ENCODE results near the gene CYP4F22.

CYP4F22 gene

DNA sequence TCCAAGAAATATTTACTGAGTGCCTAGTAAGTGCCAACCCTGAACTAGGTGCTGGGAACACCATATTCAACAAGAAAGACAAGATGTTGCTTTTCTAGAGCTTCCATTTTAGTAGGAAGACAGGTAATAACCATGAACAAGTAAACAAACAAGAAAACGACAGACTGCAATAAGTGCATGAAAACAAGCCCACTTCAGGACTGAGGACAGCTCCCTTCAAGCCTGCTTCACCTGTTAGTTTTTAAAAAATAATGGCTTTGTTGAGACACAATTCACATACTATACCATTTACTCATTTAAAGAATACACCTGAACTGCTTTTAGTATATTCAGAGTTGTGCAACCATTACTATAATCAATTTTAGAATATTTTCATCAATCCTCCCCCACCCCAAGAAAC is 30.4 kb downstream of the CYP4F22 start:
- DNase-seq, result no peak

DNA sequence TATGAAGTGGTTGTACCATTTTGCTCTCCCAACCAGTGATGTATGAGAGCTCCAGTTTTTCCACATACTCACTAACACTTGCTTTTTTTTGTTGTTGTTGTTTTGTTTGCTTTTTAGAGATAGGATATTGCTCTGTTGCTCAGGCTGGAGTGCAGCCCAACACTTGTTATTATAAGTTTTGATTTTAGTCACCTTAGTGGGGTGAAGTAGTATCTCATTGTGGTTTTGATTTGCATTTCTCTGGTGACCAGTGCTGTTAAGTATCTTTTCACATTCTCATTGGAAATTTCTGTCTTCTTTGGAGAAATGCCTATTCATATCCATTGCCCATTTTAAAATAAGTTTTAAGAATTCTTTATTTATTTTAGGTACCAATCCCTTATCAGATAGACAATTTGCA is 31.3 kb downstream of the CYP4F22 start:
- no peak for DNase-seq

DNA sequence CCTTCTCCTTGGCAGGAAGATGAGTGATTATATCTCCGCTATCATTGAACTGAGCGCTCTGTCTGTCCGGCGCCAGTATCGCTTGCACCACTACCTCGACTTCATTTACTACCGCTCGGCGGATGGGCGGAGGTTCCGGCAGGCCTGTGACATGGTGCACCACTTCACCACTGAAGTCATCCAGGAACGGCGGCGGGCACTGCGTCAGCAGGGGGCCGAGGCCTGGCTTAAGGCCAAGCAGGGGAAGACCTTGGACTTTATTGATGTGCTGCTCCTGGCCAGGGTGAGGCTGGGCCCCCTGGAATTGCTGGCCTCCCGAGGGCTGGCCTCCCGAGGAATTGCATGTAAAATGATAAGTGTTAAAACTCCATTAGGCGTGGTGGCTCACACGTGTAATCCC is 32.1 kb downstream of the CYP4F22 start:
- no peak for DNase-seq

DNA sequence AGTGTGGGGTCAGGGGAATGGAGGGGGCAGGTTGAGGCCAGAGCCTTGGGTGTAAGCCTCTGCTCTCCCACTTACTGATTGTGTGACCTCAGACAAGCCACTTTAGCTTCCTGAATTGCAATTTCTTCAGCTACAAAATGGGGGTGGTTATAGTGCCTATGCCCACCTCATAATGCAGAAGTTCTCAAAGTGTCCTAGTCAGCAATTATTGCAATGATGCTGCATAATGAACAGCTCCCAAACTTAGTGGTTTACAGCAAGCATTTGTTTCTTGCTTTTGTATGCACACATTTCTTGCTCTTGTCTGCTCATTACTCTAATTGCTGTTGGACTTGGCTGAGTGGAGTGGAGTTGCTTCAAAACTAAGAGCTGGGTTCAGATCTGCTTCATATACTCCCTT is 36.0 kb downstream of the CYP4F22 start:
- no peak for DNase-seq

DNA sequence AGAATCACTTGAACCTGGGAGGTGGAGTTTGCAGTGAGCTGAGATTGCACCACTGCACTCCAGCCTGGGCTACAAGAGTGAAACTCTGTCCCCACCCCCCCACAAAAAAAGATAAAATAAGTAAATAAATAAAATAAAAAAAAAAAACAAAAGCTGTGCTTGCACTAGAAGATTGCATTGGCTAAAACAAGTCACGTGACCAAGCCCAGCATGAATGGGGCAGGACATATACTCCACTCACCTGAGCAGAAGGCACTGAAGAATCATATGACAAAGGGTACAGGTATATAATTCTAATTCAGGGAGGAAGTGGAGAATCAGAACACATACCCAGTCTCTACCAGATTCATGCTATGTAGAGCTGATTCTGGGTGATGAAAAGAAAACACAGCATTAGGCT is 36.6 kb downstream of the CYP4F22 start:
- no peak for DNase-seq

DNA sequence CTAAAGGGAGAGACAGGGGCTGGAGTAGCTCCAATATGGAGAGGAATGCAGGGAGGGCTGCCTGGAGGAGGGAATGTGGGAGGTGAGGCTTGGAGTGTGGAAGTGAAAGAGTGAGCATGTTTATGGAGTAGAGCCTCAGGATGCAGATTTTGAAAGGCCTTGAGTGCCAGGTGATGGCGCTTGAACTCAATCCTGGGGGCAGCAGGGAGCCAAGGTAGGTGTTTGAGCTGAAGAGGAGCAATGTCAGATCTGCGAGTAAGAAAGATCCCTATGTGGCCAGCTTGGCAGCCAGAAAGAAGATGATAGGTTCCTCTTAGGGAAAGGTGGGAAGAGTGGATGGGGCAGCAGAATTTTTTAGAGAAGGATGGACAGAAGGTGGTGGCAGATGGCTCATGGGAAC is 40.3 kb downstream of the CYP4F22 start:
- DNase-seq, result no peak

DNA sequence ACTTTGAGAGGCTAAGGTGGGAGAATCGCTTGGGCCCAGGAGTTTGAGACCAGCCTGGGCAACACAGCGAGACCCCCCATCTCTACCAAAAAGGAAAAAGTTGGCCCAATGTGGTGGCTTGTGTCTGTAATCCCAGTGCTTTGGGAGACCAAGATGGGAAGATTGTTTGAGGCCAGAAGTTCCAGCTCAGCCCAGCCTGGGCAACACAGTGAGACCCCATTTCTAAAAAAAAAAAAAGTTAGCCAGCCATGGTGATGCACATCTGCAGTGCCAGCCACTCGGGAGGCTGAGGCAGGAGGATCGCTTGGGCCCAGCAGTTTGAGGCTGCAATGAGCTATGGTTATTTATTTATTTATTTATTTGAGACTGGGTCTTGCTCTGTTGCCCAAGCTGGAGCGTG is 41.3 kb downstream of the CYP4F22 start:
- no peak for DNase-seq

DNA sequence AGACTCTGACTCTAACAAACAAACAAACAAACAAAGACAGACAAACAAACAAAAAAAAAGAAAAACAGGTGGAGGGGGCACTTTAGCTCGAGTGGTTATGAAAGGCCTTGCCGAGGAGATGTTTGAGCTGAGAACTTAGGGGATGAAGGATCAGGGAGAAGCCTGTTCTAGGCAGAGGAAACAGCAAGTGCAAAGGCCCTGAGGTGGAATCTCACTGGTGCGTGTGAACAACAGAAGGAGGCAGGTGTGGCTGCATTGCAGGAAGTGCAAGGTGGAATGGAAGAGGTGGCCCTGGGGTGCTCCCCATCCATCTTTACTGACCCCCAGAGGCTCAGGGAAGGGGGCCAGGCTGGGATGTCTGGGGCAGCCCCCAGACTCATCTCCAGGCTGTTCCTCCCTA is 41.9 kb downstream of the CYP4F22 start:
- no peak for DNase-seq

GRCh38 chr19:15550929-15551292 is 42.6 kb downstream of the CYP4F22 start:
- no peak for DNase-seq

DNA sequence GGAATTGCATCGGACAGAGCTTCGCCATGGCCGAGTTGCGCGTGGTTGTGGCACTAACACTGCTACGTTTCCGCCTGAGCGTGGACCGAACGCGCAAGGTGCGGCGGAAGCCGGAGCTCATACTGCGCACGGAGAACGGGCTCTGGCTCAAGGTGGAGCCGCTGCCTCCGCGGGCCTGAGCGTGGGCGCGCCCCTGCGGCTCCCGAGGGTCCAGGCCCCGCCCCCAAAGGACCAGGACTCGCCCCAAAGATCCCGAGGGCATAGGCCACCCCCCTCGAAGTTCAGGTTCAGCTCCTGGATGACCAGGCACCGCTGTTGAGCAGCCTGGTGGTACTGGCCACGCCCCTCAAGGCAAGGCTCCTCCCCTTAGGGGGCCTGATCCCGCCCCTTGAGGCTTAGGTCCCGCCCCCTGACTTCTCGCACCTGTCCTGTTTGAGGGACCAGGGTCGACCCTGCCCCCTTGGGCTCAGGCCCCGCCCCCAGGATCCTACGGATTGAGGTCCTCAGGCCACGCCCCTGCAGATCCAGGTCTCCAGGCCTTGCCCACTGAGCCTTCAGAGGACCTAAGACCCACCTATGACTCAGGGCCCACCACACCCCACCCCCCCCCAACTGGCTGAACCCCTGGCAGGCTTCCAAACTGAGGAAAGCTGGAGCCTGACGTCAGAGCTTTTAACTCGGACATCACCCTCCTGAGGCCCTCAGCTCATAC is 43.1 kb downstream of the CYP4F22 start:
- no peak for DNase-seq

DNA sequence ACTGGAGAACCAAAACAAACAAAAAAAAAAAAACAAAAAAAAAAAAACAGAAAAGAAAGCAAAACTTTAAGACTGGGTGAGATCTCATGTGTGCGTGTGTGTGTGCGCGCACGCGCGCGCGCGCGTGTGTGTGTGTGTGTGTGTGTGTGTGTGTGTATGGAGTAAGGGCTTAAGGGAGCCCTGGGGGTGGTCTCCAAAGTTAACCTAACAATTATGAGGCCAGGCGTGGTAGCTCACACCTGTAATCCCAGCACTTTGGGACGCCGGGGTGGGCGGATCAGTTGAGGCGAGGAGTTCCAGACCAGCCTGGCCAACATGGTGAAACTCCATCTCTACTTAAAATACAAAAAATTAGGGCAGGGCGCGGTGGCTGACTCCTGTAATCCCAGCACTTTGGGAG is 46.7 kb downstream of the CYP4F22 start:
- no peak for DNase-seq

DNA sequence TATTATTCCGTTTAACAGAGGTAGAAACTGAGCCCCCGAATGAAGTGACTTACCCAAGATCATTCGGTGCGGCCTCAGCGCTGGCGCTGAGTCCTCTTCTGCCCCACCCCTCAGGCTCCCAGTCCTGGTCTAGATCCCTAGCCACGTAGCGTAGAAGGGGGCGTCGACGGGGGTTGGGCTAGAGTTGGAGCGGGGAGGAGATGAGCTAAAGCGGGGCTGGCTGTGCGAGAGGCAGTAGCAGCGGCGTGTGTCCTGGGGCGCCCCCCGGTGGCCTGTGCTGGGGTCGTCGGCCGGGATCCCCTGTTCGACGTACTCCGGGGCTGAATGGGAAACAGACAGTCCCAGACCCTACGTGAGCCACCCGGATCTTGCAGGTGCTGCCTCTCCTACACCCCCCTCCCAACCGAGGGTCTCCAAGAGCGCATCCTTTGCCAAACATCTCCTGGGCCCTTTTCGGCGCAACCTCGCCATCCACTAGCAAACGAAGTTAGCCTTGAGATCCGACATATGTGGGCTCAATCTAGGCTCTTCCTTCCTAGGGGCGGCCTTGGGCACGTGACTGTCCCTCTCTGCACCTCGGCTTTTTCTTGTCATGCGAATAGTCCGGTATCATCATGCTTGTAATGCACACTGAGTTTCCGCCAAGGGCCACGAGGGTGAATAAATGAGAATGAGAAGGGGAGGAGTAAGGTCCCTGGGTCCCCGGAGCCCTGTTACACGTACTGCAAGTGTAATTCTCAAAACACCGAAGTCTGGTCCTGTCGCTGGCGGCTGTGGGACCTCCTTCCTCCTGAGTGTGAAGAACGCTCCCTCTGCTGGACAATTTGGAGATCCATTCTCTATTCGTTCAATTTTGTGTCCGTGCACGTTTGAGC is 47.7 kb downstream of the CYP4F22 start:
- DNase-seq, result peak; percentile 73

- DNase-seq, result no peak
Measured at GRCh38 chr19:15556634-15557181, 48.4 kb downstream of the CYP4F22 start.

- DNase-seq, result no peak
Measured at GRCh38 chr19:15557223-15557622, 48.9 kb downstream of the CYP4F22 start.

GRCh38 chr19:15562145-15562544 is 53.8 kb downstream of the CYP4F22 start:
- no peak for DNase-seq

GRCh38 chr19:15562861-15563260 is 54.5 kb downstream of the CYP4F22 start:
- DNase-seq, result no peak

GRCh38 chr19:15563325-15563794 is 55.0 kb downstream of the CYP4F22 start:
- DNase-seq, result no peak

DNA sequence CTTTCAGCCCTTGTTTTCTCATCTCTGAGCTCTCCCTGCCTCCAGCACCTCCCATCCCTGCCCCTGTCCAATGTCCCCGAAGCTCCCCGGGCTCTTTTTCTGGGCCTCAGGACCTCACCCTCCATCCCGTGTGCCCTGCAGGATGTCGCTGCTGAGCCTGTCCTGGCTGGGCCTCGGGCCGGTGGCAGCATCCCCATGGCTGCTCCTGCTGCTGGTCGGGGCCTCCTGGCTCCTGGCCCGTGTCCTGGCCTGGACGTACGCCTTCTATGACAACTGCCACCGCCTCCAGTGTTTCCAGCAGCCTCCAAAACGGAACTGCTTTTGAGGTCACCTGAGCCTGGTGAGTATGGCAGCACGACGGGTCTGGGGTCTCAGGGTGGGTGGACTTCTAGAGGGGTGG is 55.6 kb downstream of the CYP4F22 start:
- DNase-seq, result no peak

DNA sequence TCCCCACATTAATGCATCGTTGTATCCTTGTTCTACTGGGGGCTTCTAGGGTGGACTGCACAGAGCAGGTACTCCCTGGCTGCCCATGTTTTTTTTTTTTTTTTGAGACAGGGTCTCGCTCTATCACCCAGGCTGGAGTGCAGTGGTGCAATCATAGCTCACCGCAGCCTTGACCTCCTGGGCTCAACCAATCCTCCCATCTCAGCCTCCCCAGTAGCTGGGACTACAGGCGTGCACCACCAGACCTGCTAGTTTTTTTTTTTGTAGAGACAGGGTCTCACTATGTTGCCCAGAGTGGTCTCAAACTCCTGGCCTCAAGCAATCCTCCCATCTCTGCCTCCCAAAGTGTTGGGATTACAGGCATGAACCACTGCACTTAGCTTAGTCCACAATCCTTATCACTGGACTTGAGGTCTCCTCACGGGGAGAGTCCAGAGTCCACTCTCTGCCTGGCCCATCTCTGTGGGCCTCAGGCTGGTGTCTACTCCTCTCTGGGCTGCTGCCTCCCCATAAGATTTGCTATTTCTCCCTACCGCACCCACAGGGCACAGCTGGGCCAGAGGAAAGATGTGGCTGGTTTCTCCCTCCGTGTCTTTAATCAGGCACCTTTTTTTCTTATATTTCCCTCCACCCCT is 56.3 kb downstream of the CYP4F22 start:
- DNase-seq, result no peak

DNA sequence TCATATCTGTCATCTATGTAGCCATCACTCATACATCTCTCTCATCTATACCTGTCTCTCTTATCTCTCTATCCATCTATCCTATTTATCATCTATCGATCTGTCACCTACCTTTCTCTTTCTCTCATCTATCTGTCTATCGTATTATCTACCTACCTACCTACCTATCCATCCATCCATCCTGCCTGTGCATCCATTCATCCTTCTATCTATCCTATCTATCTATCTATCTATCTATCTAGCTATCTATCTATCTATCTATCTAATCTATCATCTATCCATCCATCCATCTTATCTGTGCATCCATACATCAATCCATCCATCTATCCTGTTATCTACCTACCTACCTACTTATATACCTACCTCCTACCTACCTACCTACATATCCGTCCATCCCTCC is 62.1 kb downstream of the CYP4F22 start:
- DNase-seq, result no peak

GRCh38 chr19:15575406-15575805 is 67.1 kb downstream of the CYP4F22 start:
- DNase-seq, result no peak

- DNase-seq, result no peak
Measured at GRCh38 chr19:15576526-15577156, 68.3 kb downstream of the CYP4F22 start.

- no peak for DNase-seq
Measured at GRCh38 chr19:15577184-15577771, 69.0 kb downstream of the CYP4F22 start.

All from NCI-H1694 treated with DMSO at 0.1 percent for 48 hours (cell line).